ENCODE measurements around the gene GRAMD4. TPM values are rescaled to one million over a fixed set of nuclear protein-coding genes. Genes with fewer than 3 reads are reported as not detected.

GRAMD4 gene
- total RNA-seq, 1 donor from 2014 or later = 24.1 TPM

DNA sequence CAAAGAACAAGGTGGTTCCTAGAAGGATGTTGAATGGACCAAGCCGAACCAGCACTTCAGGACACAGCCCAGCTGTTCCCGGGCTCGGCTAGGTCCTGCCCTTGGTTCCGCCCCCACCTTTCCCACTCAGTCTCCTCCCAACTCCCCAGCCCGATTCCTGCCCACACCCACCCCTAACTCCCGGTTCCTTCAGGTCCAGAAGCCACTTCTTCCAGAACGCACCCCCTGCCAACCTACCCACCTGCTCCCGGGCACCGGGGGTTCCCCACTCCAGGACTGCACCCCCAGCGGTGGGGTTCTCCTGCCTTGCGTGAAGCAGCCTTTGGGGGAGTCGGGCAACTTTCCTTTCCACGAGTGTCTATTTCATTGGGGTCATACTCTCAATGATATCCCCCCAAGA, 87.1 kb downstream of the GRAMD4 start:
- no peak for DNase-seq (ENCODE audit: extremely low read depth, low read depth, low spot score)

DNA sequence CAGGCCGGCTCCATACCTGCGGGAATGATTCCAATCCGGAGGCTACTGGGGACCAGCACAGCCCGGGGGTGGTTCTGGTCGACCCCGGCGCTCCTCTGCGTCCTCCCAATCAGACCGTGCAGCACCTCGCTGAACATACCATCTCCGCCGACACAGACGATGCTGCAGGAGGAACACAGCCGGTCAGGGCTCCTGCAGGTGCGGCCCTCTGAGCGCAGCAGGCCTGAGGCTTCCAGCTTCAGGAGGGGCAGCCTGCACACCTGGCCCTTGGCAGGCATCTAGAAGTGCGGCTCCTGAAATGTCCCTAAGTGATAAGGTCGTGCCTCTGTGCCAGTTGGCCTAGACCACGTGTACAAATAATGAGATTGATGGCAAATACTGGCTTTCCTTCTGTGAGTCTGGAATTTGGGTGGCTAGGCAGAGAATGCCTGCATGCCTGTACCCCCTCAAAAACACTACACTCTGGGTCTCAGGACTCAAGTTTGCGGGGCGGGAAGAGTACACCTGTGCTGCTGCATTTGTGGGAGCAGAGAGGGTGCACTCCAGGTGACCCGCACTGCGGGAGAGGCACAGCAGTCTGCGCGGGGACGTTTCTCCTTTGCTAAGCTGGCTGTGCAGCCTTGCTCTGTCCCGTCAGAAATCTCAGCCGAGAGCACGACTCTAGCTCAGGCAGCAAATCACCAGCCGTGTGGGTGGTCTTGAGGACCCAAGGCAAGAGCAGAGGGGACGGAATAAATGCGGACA, 87.8 kb downstream of the GRAMD4 start:
- no peak for DNase-seq (ENCODE audit: extremely low read depth, low read depth, low spot score)

DNA sequence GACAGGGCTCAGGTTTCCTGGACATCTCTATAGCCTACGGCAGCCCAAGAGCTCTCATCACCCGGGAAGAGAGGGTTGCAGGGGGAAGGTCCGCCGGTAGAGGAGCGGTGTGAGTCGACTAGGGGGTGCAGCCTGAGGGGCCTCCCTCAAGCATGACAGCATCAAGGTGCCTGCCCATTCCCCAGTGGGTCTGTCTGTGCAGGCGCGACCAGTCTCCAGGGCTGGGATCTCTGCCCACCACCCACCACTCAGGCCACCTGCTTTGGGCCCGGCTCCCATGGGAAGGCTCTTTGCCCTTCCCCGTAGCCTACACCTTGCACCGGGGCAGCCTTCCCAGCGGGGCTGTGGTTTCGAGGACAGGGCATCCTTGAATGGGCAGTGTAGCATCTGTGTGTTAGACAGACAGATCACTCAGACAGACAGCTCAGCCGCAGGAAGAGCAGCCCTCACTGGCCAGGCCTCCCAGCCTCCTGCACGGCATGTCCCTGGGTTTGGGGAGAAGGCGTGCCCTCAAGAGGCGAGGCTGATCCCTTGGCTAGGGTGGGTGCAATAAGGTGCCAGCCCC, 88.7 kb downstream of the GRAMD4 start:
- no peak for DNase-seq (ENCODE audit: extremely low read depth, low read depth, low spot score)

DNA sequence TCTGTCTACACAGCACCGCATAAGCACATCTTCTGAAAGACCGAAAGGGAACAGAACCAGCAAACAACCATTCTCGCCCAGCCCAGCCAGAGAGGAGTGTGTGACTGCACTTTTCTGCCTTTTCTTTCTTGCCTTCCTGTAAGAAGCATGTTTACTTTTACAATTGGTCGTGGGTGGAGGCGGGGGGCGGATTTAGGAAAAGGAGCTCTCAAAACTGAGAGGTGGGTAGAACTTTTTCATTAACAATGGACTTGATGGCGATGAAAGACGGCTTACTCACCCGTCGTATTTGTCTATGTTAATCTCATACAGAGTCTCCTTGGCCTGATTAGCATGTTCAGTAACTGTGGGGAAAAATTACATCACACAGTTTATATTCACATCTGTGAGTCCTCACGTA, 90.6 kb downstream of the GRAMD4 start:
- no peak for DNase-seq (ENCODE audit: extremely low read depth, low read depth, low spot score)

DNA sequence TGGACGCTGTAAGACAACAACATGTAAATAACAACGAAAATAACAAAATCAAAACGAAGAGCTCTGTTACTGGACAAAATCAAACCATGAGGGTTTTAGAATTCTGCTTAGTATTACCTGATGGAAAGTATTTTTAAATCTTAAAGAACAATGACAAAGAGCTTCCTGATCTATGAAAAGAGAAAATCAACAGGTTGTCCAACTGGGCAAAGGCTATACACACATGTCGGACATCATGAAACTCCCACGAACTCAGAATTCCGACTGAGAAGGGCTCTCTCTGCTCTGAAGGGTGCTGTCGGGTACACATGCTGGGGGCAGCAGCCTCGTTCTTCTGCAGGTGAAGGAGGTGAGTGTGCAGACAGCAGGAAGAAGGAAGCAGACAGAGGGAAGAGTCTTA, 92.1 kb downstream of the GRAMD4 start:
- no peak for DNase-seq (ENCODE audit: extremely low read depth, low read depth, low spot score)

DNA sequence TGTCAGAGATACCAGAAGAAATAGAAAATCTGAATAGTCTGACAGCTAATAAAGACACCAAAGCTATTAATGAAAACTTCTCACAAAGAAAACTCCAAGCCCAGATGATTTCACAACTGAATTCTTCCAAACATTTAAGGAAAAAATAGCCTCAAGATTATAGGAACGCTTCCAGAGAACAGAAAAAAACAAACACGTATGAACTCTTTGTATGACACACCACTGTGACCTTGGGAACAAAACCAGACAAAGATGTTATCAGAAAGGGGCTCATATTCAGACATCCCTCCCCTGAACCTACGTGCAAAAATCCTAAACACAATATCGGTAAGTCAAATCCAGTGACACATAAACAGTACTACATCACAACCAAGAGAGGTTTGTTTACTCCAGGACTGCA, 94.4 kb downstream of the GRAMD4 start:
- no peak for DNase-seq (ENCODE audit: extremely low read depth, low read depth, low spot score)

DNA sequence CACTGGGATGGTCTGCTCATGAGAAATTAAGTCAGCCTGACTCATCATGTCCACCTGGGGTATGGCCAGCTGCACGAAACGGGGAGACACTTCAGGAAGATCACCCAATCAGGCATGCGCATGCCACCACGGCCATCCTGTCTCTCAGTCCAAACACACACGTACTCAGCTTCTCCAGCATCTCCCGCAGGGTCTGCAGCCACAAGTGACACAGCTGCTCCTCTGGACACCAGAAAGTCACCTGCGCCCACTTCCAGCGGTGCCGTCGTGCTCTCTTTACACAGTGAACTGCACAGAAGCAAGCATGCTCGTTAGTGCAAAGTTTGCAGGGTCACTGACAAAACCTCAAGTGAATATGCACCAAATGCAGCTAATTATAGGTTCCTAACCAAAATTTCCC, 99.7 kb downstream of the GRAMD4 start:
- no peak for DNase-seq (ENCODE audit: extremely low read depth, low read depth, low spot score)

DNA sequence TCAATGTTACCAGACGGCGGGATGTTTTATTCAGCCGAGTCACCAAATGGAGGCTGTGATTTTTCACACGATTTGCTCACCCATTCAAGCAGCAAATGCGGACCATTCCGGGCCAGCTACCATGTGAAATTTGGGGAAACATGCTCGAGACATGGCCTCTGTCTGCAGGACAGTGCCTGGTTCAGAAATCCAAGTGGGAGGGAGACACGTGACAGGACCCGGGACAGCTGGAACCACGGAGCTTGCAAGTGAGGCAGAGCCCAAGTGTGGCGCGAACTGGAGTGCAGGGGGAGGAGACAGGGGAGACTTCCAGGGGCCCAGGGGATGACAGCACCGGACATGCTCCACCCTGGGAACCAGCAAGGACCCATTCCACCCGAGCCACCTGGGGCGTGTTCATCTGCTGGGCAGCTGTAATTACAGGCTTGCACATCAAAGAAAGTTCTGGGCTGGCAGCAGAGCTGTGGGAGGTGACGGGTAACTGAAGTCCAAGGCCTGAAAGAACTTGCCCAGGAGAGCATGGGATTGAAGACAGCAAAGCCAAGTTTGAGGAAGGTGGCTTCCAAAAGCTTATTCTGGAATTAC, 101.4 kb downstream of the GRAMD4 start:
- DNase-seq (ENCODE audit: extremely low read depth, low read depth, low spot score) = no peak

DNA sequence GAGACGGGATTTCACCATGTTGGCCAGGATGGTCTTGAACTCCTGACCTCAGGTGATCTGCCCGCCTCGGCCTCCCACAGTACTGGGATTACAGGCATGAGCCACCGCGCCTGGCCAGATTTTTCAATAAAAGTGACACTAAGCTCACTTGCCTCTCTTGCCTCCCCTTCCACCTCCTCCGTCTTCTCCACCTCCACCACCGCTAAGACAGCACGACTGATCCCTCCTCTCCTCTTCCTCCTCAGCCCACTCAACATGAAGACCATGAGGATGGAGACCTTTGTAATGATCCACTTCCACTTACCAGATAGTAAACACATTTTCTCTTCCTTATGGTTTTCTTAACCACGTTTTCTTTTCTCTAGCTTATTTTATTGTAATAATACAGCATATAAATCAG, 103.7 kb downstream of the GRAMD4 start:
- no peak for DNase-seq (ENCODE audit: extremely low read depth, low read depth, low spot score)

DNA sequence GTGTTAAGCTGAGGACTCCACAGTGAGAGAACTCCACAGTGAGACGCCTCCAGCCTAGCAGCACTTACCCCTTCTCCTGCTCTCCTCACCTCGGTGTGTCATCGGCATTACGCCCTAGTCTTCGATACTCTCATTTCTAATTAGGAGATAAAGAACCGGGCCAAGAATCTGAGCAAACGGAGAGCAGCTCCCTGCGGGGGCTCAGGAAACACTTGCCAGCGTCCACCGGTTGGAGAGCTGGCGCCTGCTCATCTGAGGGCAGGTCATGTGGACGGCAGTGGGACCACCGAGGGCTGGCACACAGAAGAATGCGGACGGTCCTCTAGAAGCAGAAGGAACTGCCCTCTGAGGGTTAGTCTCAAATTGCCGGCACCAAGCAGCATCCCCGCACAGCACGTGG, 104.9 kb downstream of the GRAMD4 start:
- DNase-seq (ENCODE audit: extremely low read depth, low read depth, low spot score) = no peak

DNA sequence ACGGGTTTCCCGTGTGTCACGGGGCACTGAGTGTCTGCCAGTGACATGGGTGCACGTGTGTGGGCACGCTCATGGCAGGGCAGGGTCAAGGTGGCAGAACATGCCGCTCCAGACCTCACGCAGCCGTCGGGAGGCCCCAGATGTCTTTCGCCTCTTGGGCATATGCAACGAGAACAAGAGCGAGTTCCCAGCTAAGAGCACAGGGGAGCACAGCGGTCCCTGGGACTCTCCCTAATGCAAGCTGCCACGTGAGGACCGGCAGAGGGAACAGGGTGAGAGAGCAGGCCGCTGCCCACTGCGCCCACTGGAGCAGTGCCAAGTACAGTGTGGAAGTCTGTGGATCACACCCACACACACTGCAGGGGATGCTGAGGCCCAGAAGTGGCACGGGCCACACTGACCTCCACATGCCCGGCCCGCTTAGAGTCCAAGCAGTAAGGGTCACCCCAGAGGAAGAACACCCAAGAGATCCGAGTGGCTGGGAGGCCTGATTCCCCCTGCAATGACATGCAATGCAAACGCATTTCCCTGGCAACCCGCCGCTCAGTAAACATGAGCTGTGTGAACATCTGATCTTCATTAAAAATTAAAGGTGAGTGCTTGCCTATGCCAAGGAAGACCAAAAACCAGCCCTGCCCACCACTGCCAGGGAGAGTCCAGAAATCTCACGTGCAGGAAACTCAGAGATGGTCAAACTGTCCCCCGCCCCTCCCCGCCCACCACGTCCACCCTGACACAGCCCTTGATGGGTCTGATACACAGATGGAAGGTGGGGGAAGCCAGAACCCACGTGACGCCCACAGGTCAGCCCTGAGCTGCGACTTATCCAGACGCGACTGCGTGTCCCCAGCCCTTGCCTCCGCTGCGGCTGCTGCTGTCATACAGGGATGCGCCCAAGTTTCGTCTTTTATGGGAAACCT, 106.1 kb downstream of the GRAMD4 start:
- DNase-seq (ENCODE audit: extremely low read depth, low read depth, low spot score) = no peak

DNA sequence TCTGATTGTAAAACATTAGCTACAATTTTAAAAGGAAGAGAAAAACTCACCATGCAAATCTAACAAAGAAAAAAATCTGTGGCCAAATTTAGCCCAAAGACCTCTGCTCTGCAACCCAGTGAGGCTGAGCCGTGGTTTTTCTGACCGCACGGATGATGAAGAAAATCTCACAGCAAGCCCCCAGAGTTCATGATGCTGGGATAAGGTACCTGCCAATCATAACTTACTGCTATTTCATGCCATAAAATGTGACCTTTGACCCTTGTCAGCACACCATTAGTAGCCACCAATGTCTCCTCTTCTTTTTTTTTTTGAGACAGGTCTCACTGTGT, 106.8 kb downstream of the GRAMD4 start:
- no peak for DNase-seq (ENCODE audit: extremely low read depth, low read depth, low spot score)

DNA sequence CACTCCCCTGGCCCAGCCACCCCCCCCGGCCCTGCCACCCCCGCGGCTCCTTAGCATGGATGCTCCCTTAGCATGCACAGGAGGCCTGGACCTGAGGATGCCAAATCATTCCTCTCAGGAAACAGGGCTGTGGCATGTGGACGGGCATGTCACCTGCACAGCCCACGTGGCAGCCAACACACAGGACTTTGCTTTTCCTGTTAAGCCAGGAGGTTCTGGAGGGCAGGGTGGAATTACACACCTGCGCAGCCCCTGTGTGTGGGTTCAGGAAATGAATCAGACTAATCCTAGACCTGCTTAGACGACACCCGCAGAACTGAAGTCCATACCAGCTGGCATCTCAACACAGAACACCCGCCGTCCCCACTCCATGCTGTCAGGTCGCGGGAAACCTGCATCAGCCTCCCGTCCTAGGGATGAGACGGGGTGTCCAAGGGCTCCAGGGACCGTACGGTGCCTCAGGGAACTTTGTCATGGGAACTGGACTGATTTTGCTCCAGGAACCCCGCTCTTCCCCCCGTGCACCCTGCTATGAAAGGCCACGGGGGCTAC, 107.7 kb downstream of the GRAMD4 start:
- no peak for DNase-seq (ENCODE audit: extremely low read depth, low read depth, low spot score)

DNA sequence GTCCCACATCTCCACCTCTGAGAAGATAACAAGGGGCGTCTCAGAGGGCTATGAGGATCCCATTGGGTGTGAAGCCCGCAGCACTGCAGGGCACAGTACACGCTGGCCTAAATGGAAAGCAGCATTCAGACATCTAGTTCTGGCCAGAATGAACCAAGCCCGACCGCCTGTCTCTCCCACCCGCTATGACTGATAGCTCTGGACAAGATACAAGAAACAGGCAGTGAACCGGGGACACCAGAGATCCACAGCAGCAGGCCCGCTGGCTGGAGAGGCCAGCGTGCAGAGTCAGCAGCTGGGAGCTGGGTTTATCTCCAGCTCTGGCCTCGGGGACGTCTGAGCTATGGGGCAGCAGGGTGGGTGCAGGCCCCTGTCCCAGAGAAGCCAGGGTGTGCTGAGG, 108.3 kb downstream of the GRAMD4 start:
- DNase-seq (ENCODE audit: extremely low read depth, low read depth, low spot score) = no peak

Other genes starting within 250 kb of the GRAMD4 start
- 9.5 and 18.3 TPM in 2 replicates for gene CELSR1, start 82.8 kb upstream of the GRAMD4 start, total RNA-seq
- 87.2 and 94.3 TPM in 2 replicates for gene CERK, start 117.9 kb downstream of the GRAMD4 start, total RNA-seq
- 34.6 and 38.7 TPM in 2 replicates for gene TBC1D22A, start 142.3 kb downstream of the GRAMD4 start, total RNA-seq

Data from glomerular endothelial cell (primary cell).